HEK293 (cell line): ENCODE data around the gene OLFM1.

ENCODE experiments used
- ZBTB1 ChIP-seq: fragments of 450-650 bp; formaldehyde crosslinking; IDR thresholded peaks from 2 replicates; pipeline ENCODE4 v1.5.1; 2016; ENCODE audit warnings: missing biosample characterization, missing genetic modification characterization
- ZBTB7A ChIP-seq: fragments of 450-650 bp; formaldehyde crosslinking; IDR thresholded peaks from 2 replicates; pipeline ENCODE4 v1.5.1; 2016; ENCODE audit warnings: low read depth, missing biosample characterization, missing genetic modification characterization
- ZFP3 ChIP-seq: fragments of 450-650 bp; formaldehyde crosslinking; IDR thresholded peaks from 2 replicates; pipeline ENCODE4 v1.5.1; 2016; ENCODE audit warnings: low read depth, missing biosample characterization, missing genetic modification characterization
- ZNF24 ChIP-seq: fragments of 450-650 bp; formaldehyde crosslinking; IDR thresholded peaks from 2 replicates; pipeline ENCODE4 v1.5.1; 2016; ENCODE audit warnings: missing biosample characterization, missing genetic modification characterization
- ZNF274 ChIP-seq, 2 experiments: fragments of 200-500 bp in 1 of 2; fragments of 450-650 bp in 1 of 2; sonication (Bioruptor generic) in 1 of 2; formaldehyde crosslinking in 1 of 2; IDR thresholded peaks; 2 replicates each; pipeline versions ENCODE4 v1.5.1 to v1.6.1; 2014 to 2016; ENCODE audit warnings: borderline replicate concordance in 1 of 2, inconsistent platforms in 1 of 2, low read length in 1 of 2, missing biosample characterization in 1 of 2, missing genetic modification characterization in 1 of 2
- ZNF747 ChIP-seq: fragments of 450-650 bp; formaldehyde crosslinking; IDR thresholded peaks from 2 replicates; pipeline ENCODE4 v1.5.1; 2016; ENCODE audit warnings: missing biosample characterization, missing genetic modification characterization

GRCh38 chr9:135145312-135145711, 57.8 kb downstream of the OLFM1 start:
- TF ChIP-seq ZBTB7A (tag by site-specific recombination) = no peak
- no peak for TF ChIP-seq ZNF747
- no peak for TF ChIP-seq ZNF24 (tag by site-specific recombination)
- TF ChIP-seq ZNF274 (IDR thresholded peaks at IDR 0.05; ENCODE audit: low read length) = no peak
- no peak for TF ChIP-seq ZNF274 (tag by site-specific recombination; IDR thresholded peaks at IDR 0.05; ENCODE audit: borderline replicate concordance)
- TF ChIP-seq ZBTB1 (tag by site-specific recombination) = no peak
- TF ChIP-seq ZFP3 = no peak
